B cell (primary cell): Measurements from ENCODE around the gene RABGAP1L. TPM values are rescaled to one million over a fixed set of nuclear protein-coding genes. Genes with fewer than 3 reads are reported as not detected.

Source experiments
- ATAC-seq: fragments of 200-7000 bp; cut with Tn5 transposase; one replicate; pipeline ENCODE4 v1.10.0; 2021; ENCODE audit warnings: low read depth, mild to moderate bottlenecking, moderate number of reproducible peaks, moderate library complexity
- CTCF ChIA-PET: fragments of 350-600 bp; sonication (Branson Sonifier 250); formaldehyde crosslinking; loops from one replicate; lab custom pipeline; 2021; ENCODE audit warnings: antibody characterized with exemption, inconsistent platforms; lab: Charles Lee
- POLR2A ChIA-PET: fragments of 350-600 bp; sonication (Branson Sonifier 250); formaldehyde crosslinking; loops from one replicate; lab custom pipeline; 2021; ENCODE audit warnings: antibody characterized with exemption; lab: Charles Lee
- DNase-seq: peaks from one replicate; pipeline ENCODE4 v3.0.0; 2013
- H2AFZ ChIP-seq: 2 replicates; pipeline ENCODE4 v1.6.1; 2012; ENCODE audit warnings: mild to moderate bottlenecking, low read depth, low read length; ENCODE audit not compliant: insufficient read depth, poor library complexity, severe bottlenecking
- H3K27ac ChIP-seq, 2 donors: 1 replicate in 1 of 2; 2 replicates in 1 of 2; pipeline ENCODE4 v1.5.1; 2012 to 2013; ENCODE audit warnings: low read length in 2 of 2, mild to moderate bottlenecking in 2 of 2, moderate library complexity in 1 of 2
- H3K27me3 ChIP-seq, 4 experiments: fragments of 200-600 bp in 1 of 4; sonication (generic) in 1 of 4; replicated peaks in 1 of 4; 1 replicate in 2 of 4; 2 replicates in 2 of 4; pipeline versions ENCODE4 v1.6.1 to v1.7.0; 2013 to 2016; ENCODE audit warnings: low read length in 3 of 4, mild to moderate bottlenecking in 2 of 4, mixed read lengths in 1 of 4, moderate library complexity in 1 of 4; ENCODE audit not compliant: insufficient read depth in 4 of 4, control insufficient read depth in 3 of 4; ENCODE audit errors: control extremely low read depth in 1 of 4
- H3K36me3 ChIP-seq, 2 experiments: replicated peaks in 1 of 2; 1 replicate in 1 of 2; 2 replicates in 1 of 2; pipeline versions ENCODE4 v1.6.1 to v1.7.1; 2013; ENCODE audit warnings: low read length in 1 of 2; ENCODE audit not compliant: insufficient read depth in 2 of 2, control insufficient read depth in 1 of 2; ENCODE audit errors: control extremely low read depth in 1 of 2, extremely low read depth in 1 of 2
- H3K4me1 ChIP-seq, 2 donors: fragments of 200-600 bp in 1 of 2; sonication (generic) in 1 of 2; 1 replicate in 1 of 2; 2 replicates in 1 of 2; pipeline versions ENCODE4 v1.5.1 to v1.6.1; 2013 to 2017; ENCODE audit warnings: low read length in 2 of 2; ENCODE audit not compliant: control insufficient read depth in 2 of 2, insufficient read depth in 2 of 2
- H3K4me2 ChIP-seq: replicated peaks from 2 replicates; pipeline ENCODE3; 2012; ENCODE audit warnings: mild to moderate bottlenecking, low read depth, low read length; ENCODE audit not compliant: poor library complexity, severe bottlenecking
- H3K4me3 ChIP-seq, 5 experiments: fragments of 200-600 bp in 1 of 5; sonication (generic) in 1 of 5; 1 replicate in 3 of 5; 2 replicates in 2 of 5; pipeline versions ENCODE4 v1.5.1 to v1.7.0; 2011 to 2016; ENCODE audit warnings: low read length in 4 of 5, mild to moderate bottlenecking in 4 of 5, low read depth in 2 of 5, control low read depth in 1 of 5, moderate library complexity in 1 of 5; ENCODE audit not compliant: insufficient read depth in 1 of 5; ENCODE audit errors: control extremely low read depth in 1 of 5, extremely low read depth in 1 of 5
- H3K79me2 ChIP-seq: fragments of 200-600 bp; sonication (generic); one replicate; pipeline ENCODE4 v1.6.0; 2016; ENCODE audit warnings: low read length; ENCODE audit not compliant: control insufficient read depth, insufficient read depth
- H3K9ac ChIP-seq: fragments of 200-600 bp; sonication (generic); 2 replicates; pipeline ENCODE4 v1.6.1; 2017; ENCODE audit warnings: mild to moderate bottlenecking, low read length, moderate library complexity
- H3K9me3 ChIP-seq, 3 donors: one replicate each; pipeline versions ENCODE4 v1.6.1 to v1.7.1; 2013; ENCODE audit warnings: low read length in 2 of 3; ENCODE audit not compliant: control insufficient read depth in 2 of 3, insufficient read depth in 1 of 3; ENCODE audit errors: control extremely low read depth in 1 of 3
- H4K20me1 ChIP-seq: 2 replicates; pipeline ENCODE4 v1.6.0; 2012; ENCODE audit warnings: mild to moderate bottlenecking, low read length; ENCODE audit not compliant: insufficient read depth, control insufficient read depth, poor library complexity, severe bottlenecking
- H3K27ac Mint-ChIP-seq: one replicate; pipeline ENCODE4 v1.8.0; 2021; ENCODE audit warnings: mixed read lengths
- H3K27me3 Mint-ChIP-seq: one replicate; pipeline ENCODE4 v1.8.0; 2021; ENCODE audit warnings: mixed read lengths
- H3K4me1 Mint-ChIP-seq: one replicate; pipeline ENCODE4 v1.8.0; 2021; ENCODE audit warnings: mixed read lengths
- H3K4me3 Mint-ChIP-seq: one replicate; pipeline ENCODE4 v1.8.0; 2021; ENCODE audit warnings: mixed read lengths
- H3K9me3 Mint-ChIP-seq: one replicate; pipeline ENCODE4 v1.8.0; 2022; ENCODE audit warnings: mixed read lengths; ENCODE audit not compliant: insufficient read depth
- CTCF ChIP-seq: fragments of 200-600 bp; IDR thresholded peaks from one replicate; pipeline ENCODE4 v1.8.0; 2022; ENCODE audit warnings: antibody characterized with exemption, mild to moderate bottlenecking
- EZH2 ChIP-seq: IDR thresholded peaks from 2 replicates; pipeline ENCODE4 v1.6.1; 2012; ENCODE audit warnings: borderline replicate concordance, low read depth, mild to moderate bottlenecking, moderate library complexity, low read length; ENCODE audit not compliant: insufficient read depth, poor library complexity, severe bottlenecking
- WGBS: methylation state at CpG from one replicate; pipeline ENCODE4 v1.1.5; 2013; ENCODE audit warnings: missing lambda C conversion rate; ENCODE audit not compliant: insufficient coverage; 5-methylcytosine and 5-hydroxymethylcytosine counted together
- intact Hi-C: fragments of 100-400 bp; cut with micrococcal nuclease; formaldehyde crosslinking; loops from one replicate; pipeline ENCODE4 v1.10.0; 2022
- polyA plus RNA-seq: library from polyadenylated mRNA; depleted of rRNA; stranded (reverse); fragments of >200 nt; gene quantifications from 2 replicates; pipeline ENCODE4 v1.2.3, GENCODE V29; 2012
- total RNA-seq, 2 donors: library from RNA; stranded (reverse); fragments of 120-200 nt in 1 of 2; gene quantifications; 1 replicate in 1 of 2; 2 replicates in 1 of 2; pipeline versions ENCODE4 v1.2.3 to v1.2.4, GENCODE V29; 2013 to 2022

Gene RABGAP1L
- total and polyA plus RNA-seq, 2 donors (not counting 1 experiment from before 2014, with no cell fraction given), result 34.9 to 159 TPM

- no peak overlapping the region for H3K27ac ChIP-seq
- Mint-ChIP-seq H3K9me3 (peaks cover 10% of the 10 kb centered on the region), H3K4me3 (peak overlapping the region; percentile 21), H3K4me1 (peaks cover 48% of the 10 kb centered on the region), H3K27ac (peak overlapping the region; percentile 74), H3K27me3 (no peaks in the 10 kb centered on the region)
- intact Hi-C loops, result no loop called here
- H3K4me3 ChIP-seq, result no peak overlapping the region
- no peaks in the 10 kb centered on the region for H3K27me3 ChIP-seq
- H4K20me1 ChIP-seq, result peaks cover 6% of the 10 kb centered on the region
- ChIA-PET POLR2A (no interaction called here), CTCF (interaction anchor here (1.0 kb wide), 1 partner anchor 9 kb away, joined by 5 read pairs; no protein-coding TSS in a partner anchor)
- ATAC-seq (no peak), DNase-seq (no peak)
- no peak for TF ChIP-seq CTCF
- no peak overlapping the region for H2AFZ ChIP-seq
- H3K9ac ChIP-seq, result no peak overlapping the region
- H3K9me3 ChIP-seq, result peaks cover 0 to 4% (median 2%) of the 10 kb centered on the region in 3 donors
- WGBS, result 94% methylated on average over 2 of the region's 4 CpGs
- peaks cover 4% of the 10 kb centered on the region in 2 donors for H3K4me1 ChIP-seq
- H3K79me2 ChIP-seq, result peaks cover 13% of the 10 kb centered on the region
- no peak overlapping the region for H3K4me2 ChIP-seq
- H3K36me3 ChIP-seq, result no peaks in the 10 kb centered on the region
Observed at GRCh38 chr1:174413632-174414031, 254.3 kb downstream of the RABGAP1L start.

GRCh38 chr1:174414203-174414602 is 254.9 kb downstream of the RABGAP1L start:
- no peaks in the 10 kb centered on the region for H3K36me3 ChIP-seq
- H2AFZ ChIP-seq, result no peak overlapping the region
- peaks cover 4% of the 10 kb centered on the region in 2 donors for H3K4me1 ChIP-seq
- POLR2A ChIA-PET, result no interaction called here
- CTCF ChIA-PET, result interaction anchor here (1.0 kb wide), 1 partner anchor 9 kb away, joined by 5 read pairs; no protein-coding TSS in a partner anchor
- H3K9me3 Mint-ChIP-seq, result peaks cover 10% of the 10 kb centered on the region
- no peak overlapping the region for H3K27ac Mint-ChIP-seq
- peak overlapping the region; percentile 24 for H3K4me3 Mint-ChIP-seq
- ATAC-seq (no peak), DNase-seq (no peak)
- intact Hi-C loops, result no loop called here
- no CpG with 5 or more reads among the region's 1 CpG for WGBS
- H3K79me2 ChIP-seq, result peaks cover 13% of the 10 kb centered on the region
- peaks cover 6% of the 10 kb centered on the region for H4K20me1 ChIP-seq
- no peak overlapping the region for H3K27ac ChIP-seq
- no peak overlapping the region for H3K9ac ChIP-seq
- TF ChIP-seq EZH2 (no peak), CTCF (no peak)
- peaks cover 0 to 4% (median 2%) of the 10 kb centered on the region in 3 donors for H3K9me3 ChIP-seq
- H3K27me3 ChIP-seq, result no peaks in the 10 kb centered on the region
- H3K27me3 Mint-ChIP-seq, result no peaks in the 10 kb centered on the region
- peaks cover 47% of the 10 kb centered on the region for H3K4me1 Mint-ChIP-seq
- peak overlapping the region; percentile 9 for H3K4me2 ChIP-seq
- no peak overlapping the region for H3K4me3 ChIP-seq
